ENCODE data around the gene NUBP2.

The NUBP2 gene

GRCh38 chr16:1782408-1783264 is at the start of gene NUBP2, which contains the start of gene SPSB3:
Gene NUBP2, plus strand, starts transcription at chr16:1782960. Its CDS starts 61 bp downstream, at chr16:1783021.
Gene SPSB3, minus strand, starts transcription at chr16:1782571. Its CDS starts 1,088 bp downstream, at chr16:1781483.
- TF ChIP-seq GATA1 (IDR thresholded peaks at IDR 0.05; ENCODE audit: low read depth, low read length) (no peak), POLR2A (IDR thresholded peaks at IDR 0.05; ENCODE audit: low read length) (peak; percentile 70)
- peak; percentile 100 for DNase-seq

- DNase-seq: no peak
- TF ChIP-seq GATA1 (IDR thresholded peaks at IDR 0.05; ENCODE audit: low read depth, low read length): no peak
- no peak for TF ChIP-seq POLR2A (IDR thresholded peaks at IDR 0.05; ENCODE audit: low read length)
These were observed 48.6 kb upstream of the NUBP2 start for GRCh38 chr16:1734123-1734522.

GRCh38 chr16:1734816-1735215 is 47.9 kb upstream of the NUBP2 start:
- TF ChIP-seq GATA1 (IDR thresholded peaks at IDR 0.05; ENCODE audit: low read depth, low read length) (no peak), POLR2A (IDR thresholded peaks at IDR 0.05; ENCODE audit: low read length) (no peak)
- DNase-seq: no peak

- DNase-seq: no peak
- TF ChIP-seq GATA1 (IDR thresholded peaks at IDR 0.05; ENCODE audit: low read depth, low read length) (no peak), POLR2A (IDR thresholded peaks at IDR 0.05; ENCODE audit: low read length) (no peak)
These were observed 42.5 kb upstream of the NUBP2 start for GRCh38 chr16:1740234-1740633.

- TF ChIP-seq POLR2A (IDR thresholded peaks at IDR 0.05; ENCODE audit: low read length) (no peak), GATA1 (IDR thresholded peaks at IDR 0.05; ENCODE audit: low read depth, low read length) (no peak)
- DNase-seq: no peak
These were observed 41.8 kb upstream of the NUBP2 start for GRCh38 chr16:1740781-1741490.

- TF ChIP-seq POLR2A (IDR thresholded peaks at IDR 0.05; ENCODE audit: low read length): no peak
- TF ChIP-seq GATA1 (IDR thresholded peaks at IDR 0.05; ENCODE audit: low read depth, low read length): no peak
- no peak for DNase-seq
These were observed 41.1 kb upstream of the NUBP2 start for GRCh38 chr16:1741553-1742165.

- DNase-seq: no peak
- TF ChIP-seq POLR2A (IDR thresholded peaks at IDR 0.05; ENCODE audit: low read length): no peak
- TF ChIP-seq GATA1 (IDR thresholded peaks at IDR 0.05; ENCODE audit: low read depth, low read length): no peak
These were observed 39.1 kb upstream of the NUBP2 start for GRCh38 chr16:1743376-1744337.

- TF ChIP-seq GATA1 (IDR thresholded peaks at IDR 0.05; ENCODE audit: low read depth, low read length) (no peak), POLR2A (IDR thresholded peaks at IDR 0.05; ENCODE audit: low read length) (no peak)
These were observed 38.4 kb upstream of the NUBP2 start for GRCh38 chr16:1744338-1744840.

GRCh38 chr16:1745181-1745899 is 37.4 kb upstream of the NUBP2 start:
- no peak for TF ChIP-seq POLR2A (IDR thresholded peaks at IDR 0.05; ENCODE audit: low read length)
- no peak for TF ChIP-seq GATA1 (IDR thresholded peaks at IDR 0.05; ENCODE audit: low read depth, low read length)
- DNase-seq: no peak

More at GRCh38 chr16:1744338-1744840, 38.4 kb upstream of the NUBP2 start:
- DNase-seq: no peak

- DNase-seq: no peak
- no peak for TF ChIP-seq GATA1 (IDR thresholded peaks at IDR 0.05; ENCODE audit: low read depth, low read length)
- no peak for TF ChIP-seq POLR2A (IDR thresholded peaks at IDR 0.05; ENCODE audit: low read length)
These were observed 36.7 kb upstream of the NUBP2 start for GRCh38 chr16:1745900-1746692.

- no peak for DNase-seq
- TF ChIP-seq POLR2A (IDR thresholded peaks at IDR 0.05; ENCODE audit: low read length) (no peak), GATA1 (IDR thresholded peaks at IDR 0.05; ENCODE audit: low read depth, low read length) (no peak)
These were observed 36.0 kb upstream of the NUBP2 start for GRCh38 chr16:1746693-1747195.
